T-helper 17 cell (primary cell): ENCODE measurements around the gene TADA2B. TPM values are rescaled to one million over a fixed set of nuclear protein-coding genes. Genes with fewer than 3 reads are reported as not detected.

Experiments
- total RNA-seq, 4 donors: library from RNA in 2 of 4; stranded (reverse) in 2 of 4; gene quantifications; one replicate each; pipeline ENCODE4 v1.2.3 and lab custom pipeline; 2022 to 2026

Gene TADA2B
- total RNA-seq, 2 donors from 2014 or later, result 31.8 to 40.9 TPM

Other genes starting within 250 kb of the TADA2B start
- 10 to 100 TPM; 49.1 to 55.2 TPM for gene TBC1D14, start 133.5 kb upstream of the TADA2B start, total RNA-seq
- 10 to 100 TPM; 45.8 to 47.1 TPM for gene GRPEL1, start 24.7 kb downstream of the TADA2B start, total RNA-seq
- not detected for gene SORCS2, start 149.2 kb downstream of the TADA2B start, total RNA-seq